G401 (cell line): ENCODE measurements around the gene RAPGEFL1. TPM values are rescaled to one million over a fixed set of nuclear protein-coding genes. Genes with fewer than 3 reads are reported as not detected.
"Not testable (repeated sequence)": the region's sequence is repeated elsewhere in the genome, so short reads cannot be mapped to it uniquely, and the experiment has no call there.

Experiments
- DNase-seq: peaks from one replicate; pipeline ENCODE4 v3.0.0-alpha.2; 2015; ENCODE audit warnings: low spot score
- in situ Hi-C: cut with HindIII; loops from 2 replicates; pipeline ENCODE4 v1.10.0; 2016; ENCODE audit warnings: low sequenced_read_pairs, mixed read lengths
- total RNA-seq: library from RNA; depleted of rRNA; stranded (reverse); fragments of >200 nt; shearing (Covaris generic); gene quantifications from 2 replicates; pipeline ENCODE4 v1.2.3, GENCODE V29; 2014; rRNA removed

RAPGEFL1 gene
- total RNA-seq: 1.1 and 2.6 TPM in 2 replicates

DNA sequence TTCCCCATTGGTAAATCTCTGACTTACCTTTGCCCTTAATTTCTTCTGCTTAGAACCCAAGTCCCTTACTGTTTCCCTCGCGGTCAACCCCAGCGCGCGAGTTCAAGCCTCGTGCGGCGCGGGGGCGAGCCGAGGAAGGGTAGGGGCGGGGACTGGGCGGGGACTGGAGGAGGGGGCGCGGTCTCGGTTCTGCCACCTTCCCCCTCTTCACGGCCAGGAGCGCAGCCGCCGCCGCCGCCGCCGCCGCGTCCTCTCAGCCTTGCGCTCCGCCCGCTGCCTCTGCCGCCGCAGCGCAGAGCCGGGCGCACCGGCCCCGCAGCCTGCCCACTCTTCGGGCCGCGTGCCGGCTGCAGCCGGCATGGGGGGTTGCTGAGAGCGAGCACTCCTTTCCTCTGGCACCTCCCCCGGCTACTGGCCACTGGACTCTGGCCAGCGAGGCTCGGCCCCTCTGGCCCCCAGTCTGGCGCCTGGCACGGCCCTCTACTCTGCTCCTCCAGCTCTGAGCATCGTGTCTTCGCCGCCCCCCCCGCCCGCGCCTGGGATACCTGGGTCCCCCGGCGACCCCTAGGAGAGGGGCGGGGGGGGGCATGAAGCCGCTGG, at the start of gene RAPGEFL1:
Gene RAPGEFL1, plus strand, starts transcription at position 196 of the 600 bp plus-strand sequence. Its CDS starts 392 bp downstream, at position 588.
- in situ Hi-C loops: loop anchor here (5.0 kb wide), 1 partner anchor 105 kb away; no protein-coding TSS in a partner anchor
- DNase-seq: peak; percentile 79

DNA sequence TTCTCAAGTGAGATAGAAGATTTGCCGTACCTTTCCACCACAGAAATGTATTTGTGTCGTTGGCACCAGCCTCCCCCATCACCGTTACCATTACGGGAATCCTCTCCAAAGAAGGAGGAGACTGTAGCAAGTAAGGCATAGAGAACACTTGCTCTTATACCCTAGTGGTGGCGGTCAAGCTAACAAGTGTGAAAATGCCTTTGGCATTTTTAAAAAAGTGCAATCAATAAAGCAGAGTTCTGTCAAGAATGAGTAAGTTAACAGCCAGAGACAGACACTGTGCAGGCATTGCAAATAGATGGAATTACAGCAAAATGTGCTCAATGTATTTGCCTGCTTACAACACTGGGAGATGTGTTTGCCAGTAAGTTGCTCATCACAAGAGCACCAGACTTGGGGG, 47.8 kb upstream of the RAPGEFL1 start:
- in situ Hi-C loops: no loop called here
- DNase-seq: no peak

DNA sequence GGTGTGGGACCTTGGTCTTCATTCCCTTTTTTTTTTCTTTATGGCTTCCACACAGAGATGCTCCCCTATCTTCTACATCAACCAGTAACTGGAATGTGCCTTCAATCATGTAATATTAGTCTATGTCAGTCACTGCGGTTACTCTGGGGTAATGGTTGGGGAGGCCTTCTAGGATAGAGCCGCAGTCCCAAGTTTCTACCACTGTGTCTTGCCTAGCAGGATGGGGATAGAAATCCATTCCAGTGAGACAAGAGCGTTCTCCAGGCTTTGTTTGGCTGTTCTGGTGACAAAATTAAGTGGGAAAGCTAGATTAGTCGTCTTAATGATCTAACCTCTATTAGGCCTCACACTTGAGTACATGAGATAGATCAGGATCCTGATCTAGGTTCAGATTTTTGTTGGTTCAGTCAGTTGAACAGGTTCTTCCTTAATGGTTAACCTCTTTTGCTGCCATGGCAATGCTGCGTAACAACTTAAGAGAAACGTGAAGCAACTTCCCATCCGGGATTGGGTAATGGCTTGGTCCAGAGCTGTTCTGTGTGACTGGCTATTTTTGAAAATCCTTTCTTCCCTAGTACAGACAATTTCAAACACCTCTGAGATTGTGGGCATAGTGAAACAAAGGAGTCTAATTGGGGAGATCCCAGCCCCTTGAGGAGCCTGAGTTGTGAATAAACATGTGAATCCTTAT, 46.8 kb upstream of the RAPGEFL1 start:
- in situ Hi-C loops: no loop called here
- no peak for DNase-seq

GRCh38 chr17:40134184-40134583, 43.1 kb upstream of the RAPGEFL1 start:
- no peak for DNase-seq
- in situ Hi-C loops: no loop called here

GRCh38 chr17:40135817-40136216, 41.5 kb upstream of the RAPGEFL1 start:
- in situ Hi-C loops: no loop called here
- DNase-seq: no peak

GRCh38 chr17:40139566-40140058, 37.7 kb upstream of the RAPGEFL1 start:
- in situ Hi-C loops: no loop called here

GRCh38 chr17:40143166-40143565, 34.1 kb upstream of the RAPGEFL1 start:
- in situ Hi-C loops, DNase-seq: not testable (repeated sequence)

More at GRCh38 chr17:40139566-40140058, 37.7 kb upstream of the RAPGEFL1 start:
- DNase-seq: no peak

- no peak for DNase-seq
- in situ Hi-C loops: no loop called here
These were observed 31.8 kb upstream of the RAPGEFL1 start for GRCh38 chr17:40145476-40145875.

- DNase-seq: no peak
- in situ Hi-C loops: no loop called here
These were observed 28.7 kb upstream of the RAPGEFL1 start for GRCh38 chr17:40148527-40148926.

DNA sequence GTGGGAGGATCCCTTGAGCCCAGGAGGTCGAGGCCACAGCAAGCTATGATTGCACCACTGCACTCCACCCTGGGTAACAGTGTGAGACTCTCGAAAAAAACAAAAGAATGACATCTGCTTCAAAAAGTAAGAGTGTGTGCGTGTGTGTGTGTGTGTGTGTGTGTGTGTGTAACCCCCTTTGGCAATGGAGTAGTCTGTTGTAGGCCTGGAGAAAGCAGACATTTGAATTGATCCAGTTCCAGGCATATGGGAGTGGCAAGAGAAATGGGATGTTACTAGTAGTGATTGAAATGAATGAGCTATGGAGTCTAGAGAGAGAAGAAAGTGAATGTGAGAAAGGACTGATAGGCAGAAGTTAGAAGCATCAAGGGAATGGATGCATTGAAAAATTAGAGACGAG, 27.0 kb upstream of the RAPGEFL1 start:
- DNase-seq: no peak
- in situ Hi-C loops: no loop called here

- no peak for DNase-seq
- in situ Hi-C loops: no loop called here
These were observed 25.8 kb upstream of the RAPGEFL1 start for GRCh38 chr17:40151414-40151963.

- in situ Hi-C loops: no loop called here
- no peak for DNase-seq
These were observed 23.6 kb upstream of the RAPGEFL1 start for GRCh38 chr17:40153603-40154236.

- in situ Hi-C loops: no loop called here
- DNase-seq: no peak
These were observed 19.3 kb upstream of the RAPGEFL1 start for GRCh38 chr17:40157973-40158372.

- in situ Hi-C loops: no loop called here
- DNase-seq: no peak
These were observed 18.7 kb upstream of the RAPGEFL1 start for GRCh38 chr17:40158438-40159013.

- in situ Hi-C loops: no loop called here
- no peak for DNase-seq
These were observed 17.8 kb upstream of the RAPGEFL1 start for GRCh38 chr17:40159456-40159855.

- in situ Hi-C loops: no loop called here
These were observed 9.5 kb upstream of the RAPGEFL1 start for GRCh38 chr17:40167685-40168261.

GRCh38 chr17:40168262-40168832, 8.9 kb upstream of the RAPGEFL1 start:
- in situ Hi-C loops: no loop called here
- DNase-seq: peak; percentile 85

More at GRCh38 chr17:40167685-40168261, 9.5 kb upstream of the RAPGEFL1 start:
- DNase-seq: no peak

DNA sequence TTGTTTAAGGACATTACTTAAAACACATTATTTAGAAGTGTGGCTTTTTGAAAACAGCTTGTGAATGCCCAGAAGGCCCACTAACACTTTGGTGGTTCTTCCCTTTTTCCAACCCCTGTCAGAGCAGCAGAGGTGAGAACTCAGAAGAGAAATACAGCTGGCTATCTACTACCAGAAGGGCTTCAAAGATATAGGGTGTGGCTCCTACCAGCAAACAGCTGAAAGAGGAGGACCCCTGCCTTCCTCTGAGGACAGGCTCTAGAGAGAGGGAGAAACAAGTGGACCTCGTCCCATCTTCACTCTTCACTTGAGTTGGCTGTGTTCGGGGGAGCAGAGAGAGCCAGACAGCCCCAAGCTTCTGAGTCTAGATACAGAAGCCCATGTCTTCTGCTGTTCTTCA, 6.9 kb upstream of the RAPGEFL1 start:
- no peak for DNase-seq
- in situ Hi-C loops: no loop called here

DNA sequence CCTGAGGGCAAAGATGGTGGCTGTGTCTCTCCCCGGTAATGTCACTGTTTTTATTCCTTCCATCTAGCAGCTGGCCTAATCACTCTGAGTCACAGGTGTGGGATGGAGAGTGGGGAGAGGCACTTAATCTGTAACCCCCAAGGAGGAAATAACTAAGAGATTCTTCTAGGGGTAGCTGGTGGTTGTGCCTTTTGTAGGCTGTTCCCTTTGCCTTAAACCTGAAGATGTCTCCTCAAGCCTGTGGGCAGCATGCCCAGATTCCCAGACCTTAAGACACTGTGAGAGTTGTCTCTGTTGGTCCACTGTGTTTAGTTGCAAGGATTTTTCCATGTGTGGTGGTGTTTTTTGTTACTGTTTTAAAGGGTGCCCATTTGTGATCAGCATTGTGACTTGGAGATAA, 5.5 kb upstream of the RAPGEFL1 start:
- in situ Hi-C loops: no loop called here

More for the DNA sequence above, 5.5 kb upstream of the RAPGEFL1 start:
- DNase-seq: no peak
